Measurements from ENCODE around the gene PCDH18. TPM values are rescaled to one million over a fixed set of nuclear protein-coding genes. Genes with fewer than 3 reads are reported as not detected.

Gene PCDH18
- total RNA-seq, 1 donor from 2014 or later, result 7.4 TPM

DNA sequence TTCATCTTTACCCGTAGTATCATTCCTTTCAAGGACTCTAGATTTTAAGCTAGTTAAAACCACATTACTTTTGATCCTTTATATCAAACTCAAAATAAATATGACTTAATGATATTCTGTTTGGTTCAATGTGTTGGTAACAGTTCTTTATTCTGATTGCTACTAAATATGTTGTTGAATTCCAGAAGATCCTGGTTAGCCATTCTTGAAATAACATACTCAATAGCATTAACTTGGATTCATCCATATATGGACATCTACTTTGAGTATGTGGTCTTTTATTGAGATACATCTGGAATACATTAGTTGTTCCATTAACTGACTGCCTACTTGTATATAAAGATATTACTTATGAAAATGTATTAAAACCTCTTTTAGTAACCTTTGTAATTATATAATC is 27.5 kb upstream of the PCDH18 start:
- Mint-ChIP-seq H3K4me1 (ENCODE audit: low read depth, unreplicated experiment) (peaks cover 6% of the 10 kb centered on the region), H3K27me3 (ENCODE audit: unreplicated experiment) (no peaks in the 10 kb centered on the region), H3K9me3 (ENCODE audit: unreplicated experiment) (no peaks in the 10 kb centered on the region), H3K4me3 (ENCODE audit: unreplicated experiment) (no peak overlapping the region), H3K36me3 (ENCODE audit: unreplicated experiment) (no peaks in the 10 kb centered on the region), H3K27ac (ENCODE audit: unreplicated experiment) (no peak overlapping the region)
- no peak for DNase-seq
- TF ChIP-seq, protein P1, sequence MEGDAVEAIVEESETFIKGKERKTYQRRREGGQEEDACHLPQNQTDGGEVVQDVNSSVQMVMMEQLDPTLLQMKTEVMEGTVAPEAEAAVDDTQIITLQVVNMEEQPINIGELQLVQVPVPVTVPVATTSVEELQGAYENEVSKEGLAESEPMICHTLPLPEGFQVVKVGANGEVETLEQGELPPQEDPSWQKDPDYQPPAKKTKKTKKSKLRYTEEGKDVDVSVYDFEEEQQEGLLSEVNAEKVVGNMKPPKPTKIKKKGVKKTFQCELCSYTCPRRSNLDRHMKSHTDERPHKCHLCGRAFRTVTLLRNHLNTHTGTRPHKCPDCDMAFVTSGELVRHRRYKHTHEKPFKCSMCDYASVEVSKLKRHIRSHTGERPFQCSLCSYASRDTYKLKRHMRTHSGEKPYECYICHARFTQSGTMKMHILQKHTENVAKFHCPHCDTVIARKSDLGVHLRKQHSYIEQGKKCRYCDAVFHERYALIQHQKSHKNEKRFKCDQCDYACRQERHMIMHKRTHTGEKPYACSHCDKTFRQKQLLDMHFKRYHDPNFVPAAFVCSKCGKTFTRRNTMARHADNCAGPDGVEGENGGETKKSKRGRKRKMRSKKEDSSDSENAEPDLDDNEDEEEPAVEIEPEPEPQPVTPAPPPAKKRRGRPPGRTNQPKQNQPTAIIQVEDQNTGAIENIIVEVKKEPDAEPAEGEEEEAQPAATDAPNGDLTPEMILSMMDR (IDR thresholded peaks at IDR 0.05; ENCODE audit: partially characterized antibody, unreplicated experiment), result no peak

- DNase-seq, result no peak
- no peaks in the 10 kb centered on the region for H3K36me3 Mint-ChIP-seq (ENCODE audit: unreplicated experiment)
- H3K4me1 Mint-ChIP-seq (ENCODE audit: low read depth, unreplicated experiment), result peaks cover 6% of the 10 kb centered on the region
- no peaks in the 10 kb centered on the region for H3K9me3 Mint-ChIP-seq (ENCODE audit: unreplicated experiment)
- no peak overlapping the region for H3K4me3 Mint-ChIP-seq (ENCODE audit: unreplicated experiment)
- no peak overlapping the region for H3K27ac Mint-ChIP-seq (ENCODE audit: unreplicated experiment)
- TF ChIP-seq, protein P1 (IDR thresholded peaks at IDR 0.05; ENCODE audit: partially characterized antibody, unreplicated experiment), result no peak
- no peaks in the 10 kb centered on the region for H3K27me3 Mint-ChIP-seq (ENCODE audit: unreplicated experiment)
These were observed 26.7 kb upstream of the PCDH18 start for GRCh38 chr4:137558951-137559350.

GRCh38 chr4:137545461-137545861 is 13.2 kb upstream of the PCDH18 start:
- Mint-ChIP-seq H3K9me3 (ENCODE audit: unreplicated experiment) (no peaks in the 10 kb centered on the region), H3K27ac (ENCODE audit: unreplicated experiment) (no peak overlapping the region), H3K36me3 (ENCODE audit: unreplicated experiment) (no peaks in the 10 kb centered on the region), H3K27me3 (ENCODE audit: unreplicated experiment) (no peaks in the 10 kb centered on the region), H3K4me3 (ENCODE audit: unreplicated experiment) (no peak overlapping the region), H3K4me1 (ENCODE audit: low read depth, unreplicated experiment) (peaks cover 14% of the 10 kb centered on the region)
- DNase-seq, result no peak
- TF ChIP-seq, protein P1 (IDR thresholded peaks at IDR 0.05; ENCODE audit: partially characterized antibody, unreplicated experiment), result no peak

- H3K27me3 Mint-ChIP-seq (ENCODE audit: unreplicated experiment), result no peaks in the 10 kb centered on the region
- no peak for DNase-seq
- H3K4me3 Mint-ChIP-seq (ENCODE audit: unreplicated experiment), result no peak overlapping the region
- H3K9me3 Mint-ChIP-seq (ENCODE audit: unreplicated experiment), result no peaks in the 10 kb centered on the region
- no peaks in the 10 kb centered on the region for H3K36me3 Mint-ChIP-seq (ENCODE audit: unreplicated experiment)
- TF ChIP-seq, protein P1 (IDR thresholded peaks at IDR 0.05; ENCODE audit: partially characterized antibody, unreplicated experiment), result no peak
- H3K4me1 Mint-ChIP-seq (ENCODE audit: low read depth, unreplicated experiment), result peaks cover 14% of the 10 kb centered on the region
- H3K27ac Mint-ChIP-seq (ENCODE audit: unreplicated experiment), result no peak overlapping the region
These were observed 11.4 kb upstream of the PCDH18 start for GRCh38 chr4:137543648-137544047.

- TF ChIP-seq, protein P1 (IDR thresholded peaks at IDR 0.05; ENCODE audit: partially characterized antibody, unreplicated experiment), result no peak
- Mint-ChIP-seq H3K27me3 (ENCODE audit: unreplicated experiment) (no peaks in the 10 kb centered on the region), H3K36me3 (ENCODE audit: unreplicated experiment) (no peaks in the 10 kb centered on the region), H3K4me1 (ENCODE audit: low read depth, unreplicated experiment) (peaks cover 14% of the 10 kb centered on the region), H3K9me3 (ENCODE audit: unreplicated experiment) (no peaks in the 10 kb centered on the region), H3K4me3 (ENCODE audit: unreplicated experiment) (no peak overlapping the region), H3K27ac (ENCODE audit: unreplicated experiment) (no peak overlapping the region)
- DNase-seq, result no peak
These were observed 10.9 kb upstream of the PCDH18 start for GRCh38 chr4:137543198-137543597.
